RPMI8226 (cell line): ENCODE data around the gene FBXL17.

Source experiments
- DNase-seq: peaks from one replicate; pipeline ENCODE4 v3.0.0-alpha.2; 2015

FBXL17 gene

DNA sequence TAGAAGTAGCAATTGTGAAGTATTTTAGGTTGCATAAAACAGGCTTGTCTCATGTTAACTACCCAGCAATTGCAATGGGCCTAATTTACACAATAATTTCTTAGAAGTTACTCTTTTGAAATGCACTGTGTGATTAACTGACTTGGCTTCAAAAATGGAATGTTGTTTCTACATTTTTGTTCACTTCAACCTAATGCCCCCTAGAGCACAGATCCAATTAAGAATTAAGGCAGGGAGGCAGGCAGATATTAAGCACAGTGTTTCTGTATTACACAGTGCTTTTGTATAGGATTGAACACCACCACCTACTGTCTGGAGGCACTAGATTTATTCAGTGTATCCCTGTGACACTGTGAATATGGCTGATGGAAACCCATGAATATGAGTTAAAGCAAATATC, 302.1 kb downstream of the FBXL17 start:
- DNase-seq: no peak

DNA sequence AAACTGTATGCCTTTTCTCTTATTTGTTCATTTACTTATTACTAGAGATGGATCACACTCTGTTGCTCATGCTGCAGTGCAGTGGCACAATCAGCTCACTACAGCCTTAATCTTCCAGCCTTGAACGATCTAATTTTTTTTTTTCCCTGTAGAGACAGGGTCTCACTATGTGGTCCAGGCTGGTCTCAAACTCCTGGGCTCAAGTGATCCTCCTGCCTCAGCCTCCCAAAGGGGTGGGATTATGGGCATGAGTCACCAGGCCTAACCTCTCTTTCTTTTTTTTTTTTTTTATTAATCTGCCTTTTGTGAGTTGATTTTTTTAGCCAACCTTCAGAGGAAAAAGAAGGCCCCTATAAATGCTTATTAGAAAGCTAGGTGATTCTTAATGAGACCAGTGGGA, 303.0 kb downstream of the FBXL17 start:
- no peak for DNase-seq

DNA sequence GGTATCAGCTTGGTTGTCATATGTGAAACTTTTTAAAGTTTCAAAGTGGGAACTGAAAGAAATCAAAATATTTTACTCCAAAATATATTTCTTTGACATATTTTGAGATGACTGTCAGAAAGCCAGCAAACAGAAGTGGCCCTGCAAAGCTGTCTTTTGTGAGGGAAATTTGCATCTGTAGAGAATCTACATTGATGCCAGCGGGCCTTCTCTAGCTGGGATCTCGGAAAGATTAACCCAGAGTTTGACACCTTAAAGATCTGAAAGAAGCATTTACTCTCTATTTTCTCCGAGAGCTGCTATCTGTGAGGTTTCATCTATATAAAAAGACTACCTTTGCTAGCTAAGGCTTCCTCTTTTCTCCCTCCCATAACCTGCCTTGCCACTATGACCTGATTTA, 303.6 kb downstream of the FBXL17 start:
- DNase-seq: no peak

DNA sequence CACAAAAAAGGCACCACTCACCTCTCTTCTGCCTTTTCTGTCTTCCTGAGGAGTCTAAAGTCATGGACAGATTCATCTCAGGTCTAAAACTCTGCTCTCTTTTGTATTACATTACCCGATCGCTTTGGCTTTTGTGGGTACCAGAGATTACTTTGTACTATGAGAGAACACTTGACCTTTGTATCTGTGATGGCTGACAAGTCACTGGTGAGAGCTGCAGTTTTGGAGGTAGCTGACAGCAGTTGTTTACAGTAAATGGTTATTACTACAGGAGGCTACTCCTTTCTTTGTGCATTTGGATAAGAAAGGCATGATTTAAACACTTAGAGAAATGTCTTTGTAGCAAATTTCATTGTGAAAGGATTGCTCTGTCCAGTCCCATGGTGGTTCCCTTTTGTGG, 307.3 kb downstream of the FBXL17 start:
- DNase-seq: no peak

DNA sequence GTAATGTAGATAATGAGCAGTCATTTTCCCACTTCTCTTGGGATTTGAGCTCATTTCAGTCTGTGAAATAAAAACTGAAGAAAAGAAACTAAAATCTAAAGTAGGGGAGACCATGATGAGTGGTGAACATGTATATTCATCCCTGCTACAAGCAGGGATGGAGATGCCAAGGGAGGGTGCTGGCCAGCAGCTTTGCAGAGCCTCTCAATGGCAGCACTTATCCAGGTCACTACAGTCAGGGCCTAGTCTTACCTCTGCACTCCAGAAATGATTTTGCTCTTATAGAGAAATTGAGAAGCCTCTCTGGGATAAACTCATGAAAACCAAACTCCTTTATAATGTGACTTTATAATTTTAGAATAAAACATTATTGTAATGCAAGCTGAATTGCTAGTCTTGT, 317.6 kb downstream of the FBXL17 start:
- no peak for DNase-seq

DNA sequence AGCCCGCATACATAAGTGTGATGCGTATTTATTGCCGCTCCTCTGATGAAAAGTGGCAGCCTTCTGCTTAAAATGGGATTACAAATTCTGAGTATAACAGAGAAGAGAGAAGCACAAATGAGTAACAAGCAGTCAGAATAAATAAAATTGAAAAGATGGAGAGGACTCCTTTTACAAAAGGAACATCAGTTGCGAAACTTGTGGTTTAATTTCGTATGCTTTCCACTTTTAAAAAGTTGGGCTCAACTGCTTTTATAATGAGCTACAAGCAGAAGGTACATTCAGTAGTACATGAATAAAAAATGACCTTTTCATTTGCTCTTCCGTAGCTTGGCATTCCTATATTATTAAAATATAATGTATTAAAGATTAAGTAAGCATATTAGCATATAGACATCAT, 320.0 kb downstream of the FBXL17 start:
- no peak for DNase-seq

DNA sequence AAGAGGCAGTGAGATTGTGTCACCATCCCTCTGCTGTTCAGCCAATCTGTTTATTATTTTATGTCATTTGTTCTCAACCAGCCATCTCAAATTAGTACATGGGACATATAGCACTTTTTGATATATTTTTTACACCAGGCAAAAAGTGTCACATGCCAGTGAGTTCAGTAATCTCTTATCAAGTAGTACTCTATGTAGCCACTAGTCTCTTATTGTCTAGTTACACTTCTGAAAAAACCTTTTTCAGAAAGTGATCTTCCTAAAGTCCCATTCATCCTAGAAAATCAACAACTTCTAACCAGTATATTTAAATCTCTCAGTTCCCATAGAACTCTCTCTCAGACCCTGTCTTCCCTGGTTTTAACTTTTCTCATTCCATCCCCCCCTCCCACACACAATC, 321.6 kb downstream of the FBXL17 start:
- no peak for DNase-seq

DNA sequence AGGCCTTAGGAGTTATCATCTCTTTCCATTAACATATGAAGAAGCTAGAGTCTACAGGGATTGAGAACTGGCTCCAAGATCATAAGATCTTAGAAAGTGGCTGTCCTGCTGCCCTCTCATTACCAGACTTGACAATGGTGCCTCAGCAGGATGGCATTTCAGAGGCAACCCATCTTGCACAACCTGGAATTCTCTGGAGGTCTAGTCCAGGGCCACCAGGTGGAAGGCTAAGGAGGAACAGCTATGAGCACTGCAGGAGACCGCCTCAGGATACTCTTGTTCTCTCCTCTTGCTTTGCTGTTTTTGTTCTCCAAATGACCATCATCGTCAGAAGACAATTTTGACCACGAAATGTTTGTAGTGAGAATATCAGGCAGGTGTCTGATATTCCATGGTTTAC, 322.6 kb downstream of the FBXL17 start:
- DNase-seq: no peak

DNA sequence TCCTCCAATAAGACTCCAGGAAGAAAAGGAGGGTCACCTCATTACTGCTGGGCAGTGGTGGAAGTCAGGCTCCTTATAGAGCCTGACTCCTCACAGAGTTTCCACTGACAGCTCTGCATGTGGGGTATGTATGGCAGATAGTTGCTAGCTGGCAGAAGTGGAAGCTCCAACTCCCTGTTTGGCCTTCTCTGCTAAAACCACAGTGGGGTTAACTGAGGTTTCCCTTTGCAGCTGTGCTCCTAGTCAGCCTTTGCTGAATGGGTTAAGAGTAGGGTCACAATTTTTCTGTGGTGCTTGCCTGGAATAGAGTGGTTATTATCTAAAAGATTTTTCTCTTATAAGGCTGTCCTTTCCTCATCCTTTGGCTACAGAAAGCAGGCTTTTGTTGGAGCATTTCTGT, 327.5 kb downstream of the FBXL17 start:
- DNase-seq: no peak

DNA sequence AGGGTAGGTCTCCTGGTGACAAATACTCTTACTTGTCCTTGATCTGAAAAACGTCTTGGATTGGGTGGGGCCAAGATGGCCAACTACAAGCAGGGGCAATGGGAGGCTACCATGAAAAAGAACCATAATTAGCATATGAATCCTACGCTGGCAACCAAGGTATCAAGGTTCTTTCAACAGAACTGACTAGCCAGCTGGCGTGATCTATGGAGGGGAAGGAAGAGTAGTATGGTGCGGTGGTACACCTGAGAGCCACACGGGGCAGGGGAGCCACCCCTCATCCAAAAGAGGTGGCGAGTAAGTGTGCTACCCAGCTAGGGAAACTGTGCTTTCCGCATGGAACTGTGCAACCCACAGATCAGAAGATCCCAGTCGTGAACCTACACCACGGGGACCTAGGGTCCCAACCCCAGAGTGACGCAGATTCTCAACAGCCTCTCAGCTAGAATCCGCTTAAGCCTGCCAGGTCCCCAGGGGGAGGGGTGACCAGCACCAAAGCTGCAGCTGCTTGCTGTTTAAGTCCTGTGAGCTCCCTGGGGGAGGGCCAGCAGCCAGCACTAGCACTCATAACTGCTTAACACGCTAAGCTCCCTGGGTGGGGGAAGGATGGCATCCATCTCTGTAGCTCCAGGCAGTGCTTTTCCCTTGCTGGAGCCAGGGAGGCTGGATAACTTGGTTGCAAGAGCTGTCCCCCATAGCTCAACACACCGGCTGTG, 334.8 kb downstream of the FBXL17 start:
- no peak for DNase-seq

DNA sequence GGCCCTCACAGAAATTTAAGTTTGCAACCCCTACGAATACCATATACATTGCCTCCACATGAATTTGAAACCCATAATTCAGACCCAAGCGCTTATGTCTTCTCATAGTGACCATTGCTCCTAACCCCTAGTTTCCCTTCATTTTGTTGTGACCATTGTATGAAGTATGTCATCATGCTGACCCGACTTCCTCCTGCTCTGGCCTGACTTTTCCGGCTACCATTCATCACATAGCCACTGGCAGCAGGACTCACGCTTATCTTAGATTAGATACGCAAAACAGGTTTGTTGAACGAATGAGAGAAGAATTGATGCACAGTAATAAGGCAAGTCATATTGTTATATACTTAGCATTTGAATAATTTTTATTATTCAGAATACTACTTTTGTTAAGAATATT, 345.4 kb downstream of the FBXL17 start:
- no peak for DNase-seq

DNA sequence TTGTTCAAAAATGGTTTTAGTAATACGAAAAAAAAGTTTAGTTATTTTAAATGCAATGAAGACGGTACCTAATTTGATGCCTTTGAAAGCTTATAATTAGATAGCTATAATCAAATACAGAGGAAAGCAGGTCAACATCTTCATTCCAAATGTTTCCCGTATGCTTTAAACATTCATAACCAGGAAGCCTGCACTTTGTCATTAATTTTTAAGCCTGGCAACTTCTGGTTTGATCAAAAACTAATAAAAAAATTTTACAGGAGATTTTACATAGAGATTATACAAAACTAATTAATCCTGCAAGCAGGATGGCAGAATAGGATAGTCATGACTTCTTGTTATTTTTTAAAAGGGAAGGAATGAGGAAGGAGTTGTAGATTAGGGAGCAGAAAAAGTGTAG, 353.0 kb downstream of the FBXL17 start:
- DNase-seq: no peak

DNA sequence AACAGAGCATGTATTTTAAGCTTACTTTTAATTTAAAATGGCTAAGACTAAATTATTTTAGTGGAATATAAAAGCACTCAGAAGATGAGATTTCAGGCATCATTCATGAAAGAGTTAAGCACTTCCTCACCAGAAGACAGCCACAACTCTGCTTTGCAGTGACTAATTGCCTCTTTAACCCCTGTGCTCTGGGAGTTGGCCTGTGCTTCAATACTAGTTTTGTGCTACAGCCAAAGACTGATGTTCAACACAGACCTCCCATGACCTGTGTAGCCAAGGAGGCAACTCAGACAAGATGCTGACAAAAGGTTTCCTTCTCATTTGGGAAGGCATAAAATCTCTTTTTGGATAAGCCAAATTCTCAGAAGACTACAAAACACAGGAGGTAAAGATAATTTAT, 353.5 kb downstream of the FBXL17 start:
- DNase-seq: no peak

DNA sequence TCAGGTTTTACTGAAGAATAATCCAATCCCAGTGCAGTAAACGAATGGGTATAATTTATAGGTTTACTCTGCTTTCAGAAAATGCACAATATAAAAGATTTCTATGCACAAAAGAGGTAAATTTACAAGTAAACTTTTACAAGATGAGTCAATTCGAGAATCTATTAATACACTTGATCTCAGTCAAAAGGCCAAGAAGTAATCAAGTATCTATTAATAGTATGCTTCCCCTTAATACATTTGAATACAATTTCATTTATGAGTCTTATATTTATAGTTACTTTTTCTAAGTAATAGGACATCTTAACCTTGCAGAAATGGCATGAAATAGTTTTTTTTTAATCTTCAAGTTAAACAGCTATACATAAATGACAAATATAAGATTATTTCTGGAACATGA, 355.9 kb downstream of the FBXL17 start:
- DNase-seq: no peak

DNA sequence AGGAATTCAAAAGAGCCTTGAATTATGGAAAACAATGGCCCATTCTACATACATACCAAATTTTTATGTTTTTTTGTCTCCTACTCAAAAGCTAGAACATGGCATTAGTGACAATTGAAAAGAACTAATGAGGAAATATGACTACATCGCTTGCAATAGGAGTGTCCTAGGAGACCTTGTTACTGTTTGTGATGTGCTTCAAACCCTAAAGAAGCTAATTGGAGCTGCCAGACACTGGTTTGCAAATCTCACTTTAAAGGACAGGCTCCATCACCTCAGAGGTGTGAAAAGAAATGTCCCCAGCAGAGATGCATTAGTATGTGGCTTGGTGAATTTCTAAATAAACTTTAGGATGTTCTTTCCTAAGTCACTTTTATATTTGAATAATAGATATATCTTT, 356.9 kb downstream of the FBXL17 start:
- no peak for DNase-seq

DNA sequence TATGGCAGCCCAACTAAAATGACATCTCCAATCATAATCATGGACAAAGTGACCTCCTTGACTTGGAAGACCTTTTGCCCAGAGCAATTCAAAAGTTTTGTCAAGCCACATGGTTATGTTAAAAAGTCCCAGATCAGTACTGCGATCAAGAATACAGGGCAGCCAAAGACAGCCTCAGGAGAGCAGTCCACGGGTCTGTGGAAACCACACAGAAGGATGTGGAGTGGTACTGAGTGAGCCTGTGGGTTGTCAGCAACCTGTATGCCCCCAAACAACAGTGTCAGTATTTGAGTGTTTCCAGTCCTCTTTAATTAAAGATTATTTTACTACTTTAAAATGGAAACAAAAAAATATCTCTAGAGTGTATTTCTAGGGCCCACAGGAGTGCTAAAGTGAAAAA, 365.8 kb downstream of the FBXL17 start:
- no peak for DNase-seq

DNA sequence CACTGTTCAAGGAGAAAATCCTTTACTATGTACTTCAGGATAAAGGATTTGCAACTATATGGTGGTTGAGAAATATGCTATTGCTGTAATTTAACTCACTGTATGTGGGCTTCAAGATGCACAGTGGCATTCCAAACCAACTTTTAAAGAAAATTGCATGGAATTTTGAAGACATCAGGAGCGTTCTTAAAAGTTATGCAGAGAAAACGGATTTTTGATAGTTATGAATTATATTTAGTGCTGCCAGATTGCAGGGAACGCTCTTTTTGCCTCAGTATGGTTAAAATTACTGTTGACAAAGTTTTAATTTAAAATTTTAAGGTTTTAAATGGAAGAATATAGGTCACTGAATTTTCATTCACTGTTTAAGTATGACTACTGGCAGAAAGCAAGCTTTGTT, 375.1 kb downstream of the FBXL17 start:
- DNase-seq: no peak

DNA sequence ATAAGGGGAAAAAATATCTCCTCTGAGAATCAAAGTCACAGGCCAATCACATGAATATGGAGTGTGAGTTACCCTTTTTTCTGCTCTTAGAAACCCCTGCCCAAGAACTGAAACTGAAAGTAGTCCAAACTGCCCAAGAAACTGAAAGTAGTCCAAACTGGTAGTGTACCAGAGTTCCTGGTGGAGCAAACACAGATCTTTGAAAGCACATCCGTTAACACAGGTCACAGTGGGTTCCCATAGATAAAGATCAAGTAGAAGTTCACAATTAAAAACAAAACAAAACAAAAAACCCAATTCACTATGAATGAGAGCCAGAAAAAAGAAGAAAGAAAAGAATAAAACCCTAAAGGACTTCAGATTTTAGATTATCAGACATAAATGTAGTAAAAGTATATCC, 378.7 kb downstream of the FBXL17 start:
- peak; percentile 63 for DNase-seq

DNA sequence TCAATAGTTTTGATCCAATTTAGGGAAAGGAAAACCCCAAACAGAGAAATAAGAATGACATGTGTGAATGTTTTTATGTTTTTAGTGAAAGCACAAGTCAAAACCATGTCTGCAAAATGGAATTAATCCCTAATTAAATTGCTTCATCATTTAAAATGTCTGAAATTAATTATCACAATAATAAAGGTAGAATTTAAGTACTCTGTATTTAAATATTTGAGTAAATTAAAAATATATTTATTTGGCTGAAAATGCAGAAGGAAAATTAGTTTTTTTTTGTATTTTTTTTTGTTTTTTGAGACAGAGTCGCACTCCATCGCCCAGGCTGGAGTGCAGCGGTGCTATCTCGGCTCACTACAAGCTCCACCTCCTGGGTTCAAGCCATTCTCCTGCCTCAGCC, 380.7 kb downstream of the FBXL17 start:
- no peak for DNase-seq

DNA sequence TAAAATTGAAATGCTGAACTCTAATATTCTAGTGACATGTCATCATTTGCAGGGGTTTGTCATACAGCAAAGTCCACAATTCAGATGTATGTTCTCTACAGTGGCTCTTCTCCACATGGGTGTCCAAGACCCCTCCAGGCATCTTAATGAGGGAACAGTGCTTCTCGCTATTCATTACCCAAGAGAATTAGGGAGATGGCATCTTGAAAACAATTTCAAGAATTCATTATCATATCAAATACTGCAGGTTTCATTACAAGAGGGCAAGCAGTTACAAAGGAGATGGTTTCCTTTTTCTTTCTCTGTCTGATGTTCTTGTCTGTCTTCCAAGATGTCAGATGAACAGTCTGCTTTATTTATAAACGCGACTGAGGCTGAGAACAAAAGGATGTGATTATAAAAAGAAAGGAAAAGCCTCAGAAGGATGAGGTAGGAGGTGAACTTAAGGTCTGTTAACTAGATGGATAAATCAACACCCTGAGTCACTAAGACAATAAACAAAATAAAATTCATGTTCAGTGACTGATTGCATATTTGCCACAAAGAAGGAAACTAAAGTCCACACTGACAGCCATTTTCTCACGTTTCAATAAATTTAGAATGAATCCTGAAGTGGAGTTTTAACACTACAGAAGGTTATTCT, 384.4 kb downstream of the FBXL17 start:
- DNase-seq: no peak

DNA sequence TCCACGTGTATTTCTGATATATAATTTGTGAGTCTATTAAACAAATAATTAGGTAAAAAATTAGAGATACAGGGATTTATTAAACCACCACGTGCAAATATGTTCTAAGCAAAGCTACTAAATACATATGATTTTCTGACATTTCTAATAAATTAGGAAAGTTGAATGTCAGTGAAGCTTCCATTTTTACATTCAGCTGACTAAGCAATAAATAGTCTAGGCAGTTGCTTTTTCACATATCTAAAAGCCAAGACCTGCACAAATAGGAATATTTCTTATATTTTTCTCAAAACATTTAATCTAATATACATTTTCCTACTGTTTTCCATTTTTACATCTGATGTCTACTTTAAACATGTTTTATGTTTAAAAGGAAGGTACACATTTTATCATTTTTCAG, 388.6 kb downstream of the FBXL17 start:
- DNase-seq: no peak

DNA sequence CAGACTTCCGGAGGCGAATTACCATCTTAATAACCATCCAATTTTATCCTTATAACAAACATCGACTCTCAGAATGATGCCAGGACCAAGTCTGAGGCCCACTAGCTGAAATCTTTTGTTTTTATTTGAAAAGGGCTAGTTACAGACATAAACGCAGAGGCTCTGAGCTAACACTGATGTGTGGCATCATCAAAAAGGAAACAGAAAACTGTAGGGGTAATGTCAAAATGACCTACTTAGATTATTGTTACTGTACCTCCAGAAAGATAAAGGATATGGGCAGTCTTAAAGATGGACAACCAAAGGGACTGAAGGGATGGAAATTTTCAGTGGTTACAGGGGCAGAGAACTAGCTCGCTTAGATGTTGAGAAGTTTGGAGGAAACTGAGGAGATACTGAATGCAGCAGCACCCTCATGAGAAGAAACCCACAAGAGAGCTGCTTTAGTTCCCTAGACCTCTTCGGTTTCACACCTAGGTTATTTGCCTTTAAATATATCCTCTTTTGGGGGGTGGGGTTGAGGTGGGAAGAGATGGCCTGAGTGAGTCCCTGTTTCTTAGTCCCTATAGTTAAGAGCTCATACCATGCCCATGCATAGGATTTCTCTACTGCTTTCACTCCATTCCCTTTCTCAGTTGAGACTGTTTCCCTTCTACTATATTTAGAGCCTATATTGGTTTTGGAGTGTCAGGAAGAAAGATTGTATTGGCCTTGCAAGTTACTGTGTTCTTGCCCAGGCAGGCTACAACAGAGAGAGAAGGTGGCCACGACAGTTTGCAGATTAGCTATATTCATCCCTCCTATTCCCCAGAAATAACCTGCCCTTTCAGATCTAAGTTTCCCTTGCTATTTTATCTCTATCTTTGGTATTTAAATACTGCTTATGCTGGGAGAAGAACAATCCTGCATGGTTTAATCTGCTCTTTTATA, 390.8 kb downstream of the FBXL17 start:
- no peak for DNase-seq

DNA sequence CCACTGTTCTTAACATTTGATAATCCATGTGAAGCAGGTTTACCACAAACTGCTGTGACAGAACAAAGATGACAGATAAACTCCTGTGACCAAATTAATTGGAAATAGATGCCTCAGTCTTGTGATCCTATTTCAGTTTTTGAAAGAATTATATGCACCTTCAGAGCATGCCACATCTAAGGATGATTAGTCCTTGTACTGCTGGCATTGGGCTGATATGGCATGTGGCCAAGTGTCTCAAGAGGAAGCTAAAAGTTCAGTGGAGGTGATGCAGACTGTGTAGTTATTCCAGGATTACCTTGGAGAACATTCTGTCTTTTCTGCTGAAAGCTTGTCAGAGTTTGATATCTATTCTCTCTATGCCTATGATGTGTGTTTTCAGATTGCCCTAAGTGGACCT, 396.8 kb downstream of the FBXL17 start:
- DNase-seq: peak; percentile 36
